HL-60/S4 (cell line): ENCODE measurements around the gene TTC34.
"Not testable (repeated sequence)": the region's sequence is repeated elsewhere in the genome, so short reads cannot be mapped to it uniquely, and the experiment has no call there.

ENCODE experiments used
- in situ Hi-C: fragments of 300-500 bp; cut with MboI; formaldehyde crosslinking; loops from 2 replicates; pipeline ENCODE4 v1.14.3; 2022; ENCODE audit warnings: low sequenced_read_pairs

TTC34 gene

GRCh38 chr1:2632561-2633361 lies 168.7 kb downstream of the TTC34 start, which contains the start of gene MMEL1:
TSS of gene MMEL1 (minus strand) at chr1:2633016. CDS start at chr1:2629484, 3,532 bp downstream.
- in situ Hi-C loops = no loop called here

- in situ Hi-C loops = no loop called here
Measured at GRCh38 chr1:2632051-2632430, 169.5 kb downstream of the TTC34 start.

GRCh38 chr1:2631136-2632050 lies 170.1 kb downstream of the TTC34 start:
- in situ Hi-C loops = no loop called here

- in situ Hi-C loops = no loop called here
Measured at GRCh38 chr1:2630498-2631135, 170.9 kb downstream of the TTC34 start.

- in situ Hi-C loops = no loop called here
Measured at GRCh38 chr1:2629627-2630497, 171.6 kb downstream of the TTC34 start.

GRCh38 chr1:2628933-2629626 lies 172.4 kb downstream of the TTC34 start:
- in situ Hi-C loops = no loop called here

- in situ Hi-C loops = no loop called here
Measured at GRCh38 chr1:2628191-2628932, 173.1 kb downstream of the TTC34 start.

GRCh38 chr1:2627746-2628145 lies 173.7 kb downstream of the TTC34 start:
- in situ Hi-C loops = no loop called here

GRCh38 chr1:2625748-2626147 lies 175.7 kb downstream of the TTC34 start:
- in situ Hi-C loops = not testable (repeated sequence)

- in situ Hi-C loops = no loop called here
Measured at GRCh38 chr1:2625311-2625710, 176.2 kb downstream of the TTC34 start.

- in situ Hi-C loops = no loop called here
Measured at GRCh38 chr1:2624735-2625300, 176.7 kb downstream of the TTC34 start.

- in situ Hi-C loops = no loop called here
Measured at GRCh38 chr1:2623571-2624337, 177.7 kb downstream of the TTC34 start.

GRCh38 chr1:2617971-2618470 lies 183.5 kb downstream of the TTC34 start:
- in situ Hi-C loops = no loop called here

- in situ Hi-C loops = no loop called here
Measured at GRCh38 chr1:2614145-2614544, 187.3 kb downstream of the TTC34 start.

- in situ Hi-C loops = no loop called here
Measured at GRCh38 chr1:2612591-2613365, 188.7 kb downstream of the TTC34 start.

GRCh38 chr1:2611621-2612437 lies 189.7 kb downstream of the TTC34 start:
- in situ Hi-C loops = no loop called here
